OCI-LY7 (cell line): Measurements from ENCODE around the gene STIM1.

Source experiments
- EZH2phosphoT487 ChIP-seq: fragments of 200-600 bp; sonication (generic); IDR thresholded peaks from 2 replicates; pipeline ENCODE4 v1.6.1; 2018; ENCODE audit warnings: low read depth, borderline replicate concordance, mild to moderate bottlenecking, mixed run types, antibody characterized with exemption, low read length, moderate library complexity, mixed read lengths
- TF ChIP-seq, protein P1 (sequence below): fragments of 200-600 bp; sonication (generic); conservative IDR thresholded peaks from 2 replicates; pipeline ENCODE4 v1.5.1; 2014; ENCODE audit warnings: mild to moderate bottlenecking, antibody characterized with exemption, low read length, moderate library complexity, mixed read lengths

DNA sequence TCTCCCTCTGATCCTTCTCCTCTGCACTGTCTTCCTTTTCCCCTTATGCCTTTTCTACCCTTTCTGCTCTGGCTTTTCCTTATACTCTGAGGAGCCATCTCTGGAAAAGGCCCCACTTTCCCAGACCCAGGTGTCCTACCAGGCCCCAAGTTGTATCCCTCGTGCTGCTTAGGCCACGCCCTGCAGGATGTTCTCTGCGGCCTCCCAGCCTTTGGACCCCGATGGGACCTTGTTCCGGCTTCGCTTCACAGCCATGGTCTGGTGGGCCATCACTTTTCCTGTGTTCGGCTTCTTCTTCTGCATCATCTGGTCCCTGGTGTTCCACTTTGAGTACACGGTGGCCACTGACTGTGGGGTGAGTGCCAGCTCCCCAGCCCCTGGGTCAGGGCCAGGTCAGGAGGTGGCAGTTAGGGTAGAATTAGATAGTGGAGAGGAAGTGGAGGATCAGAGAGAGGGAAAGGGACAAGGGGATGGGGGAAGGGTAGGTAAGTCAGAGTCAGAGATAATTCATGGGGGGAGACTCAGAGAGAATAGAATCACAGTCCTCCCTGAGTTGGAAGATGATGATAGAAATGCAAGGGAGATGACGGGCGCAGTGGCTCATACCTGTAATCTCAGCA is 38.2 kb upstream of the STIM1 start:
- TF ChIP-seq, protein P1, sequence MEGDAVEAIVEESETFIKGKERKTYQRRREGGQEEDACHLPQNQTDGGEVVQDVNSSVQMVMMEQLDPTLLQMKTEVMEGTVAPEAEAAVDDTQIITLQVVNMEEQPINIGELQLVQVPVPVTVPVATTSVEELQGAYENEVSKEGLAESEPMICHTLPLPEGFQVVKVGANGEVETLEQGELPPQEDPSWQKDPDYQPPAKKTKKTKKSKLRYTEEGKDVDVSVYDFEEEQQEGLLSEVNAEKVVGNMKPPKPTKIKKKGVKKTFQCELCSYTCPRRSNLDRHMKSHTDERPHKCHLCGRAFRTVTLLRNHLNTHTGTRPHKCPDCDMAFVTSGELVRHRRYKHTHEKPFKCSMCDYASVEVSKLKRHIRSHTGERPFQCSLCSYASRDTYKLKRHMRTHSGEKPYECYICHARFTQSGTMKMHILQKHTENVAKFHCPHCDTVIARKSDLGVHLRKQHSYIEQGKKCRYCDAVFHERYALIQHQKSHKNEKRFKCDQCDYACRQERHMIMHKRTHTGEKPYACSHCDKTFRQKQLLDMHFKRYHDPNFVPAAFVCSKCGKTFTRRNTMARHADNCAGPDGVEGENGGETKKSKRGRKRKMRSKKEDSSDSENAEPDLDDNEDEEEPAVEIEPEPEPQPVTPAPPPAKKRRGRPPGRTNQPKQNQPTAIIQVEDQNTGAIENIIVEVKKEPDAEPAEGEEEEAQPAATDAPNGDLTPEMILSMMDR: no peak
- no peak for TF ChIP-seq EZH2phosphoT487
